Breast epithelium (tissue), 3 donors: ENCODE measurements around the gene KIF26B.

ENCODE experiments used
- POLR2A ChIP-seq: fragments of 450-650 bp; IDR thresholded peaks from one replicate; pipeline ENCODE4 v1.6.1; 2016; ENCODE audit warnings: antibody characterized with exemption, mild to moderate bottlenecking, moderate library complexity
- POLR2AphosphoS5 ChIP-seq, 3 donors: sonication (generic); formaldehyde crosslinking; IDR thresholded peaks; one replicate each; pipeline ENCODE4 v1.6.1; 2017; ENCODE audit warnings: antibody characterized with exemption in 3 of 3
- TF ChIP-seq, protein P1 (sequence below), 3 donors: fragments of 450-650 bp; IDR thresholded peaks; one replicate each; pipeline ENCODE4 v1.5.1; 2016 to 2017; ENCODE audit warnings: antibody characterized with exemption in 3 of 3, mild to moderate bottlenecking in 3 of 3, moderate library complexity in 3 of 3

DNA sequence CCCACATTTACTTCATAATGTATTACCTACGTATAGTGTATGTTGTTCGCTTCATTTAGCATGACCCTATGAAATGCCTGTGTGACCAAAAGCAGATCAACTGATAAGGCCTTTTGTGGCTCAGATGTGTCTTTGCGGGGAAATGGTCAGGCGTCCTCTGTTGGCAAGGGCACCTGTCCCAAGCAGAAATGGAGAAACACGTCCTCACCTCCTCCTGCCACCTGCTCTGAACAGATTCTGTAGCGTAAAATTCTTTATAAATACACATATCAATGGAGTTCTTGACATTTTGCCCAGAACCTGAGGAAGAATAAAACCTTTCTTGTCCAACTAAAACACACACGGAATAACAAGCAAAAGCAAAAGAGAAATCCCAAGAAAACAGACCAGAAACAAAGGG lies 417.9 kb downstream of the KIF26B start:
- TF ChIP-seq, protein P1, sequence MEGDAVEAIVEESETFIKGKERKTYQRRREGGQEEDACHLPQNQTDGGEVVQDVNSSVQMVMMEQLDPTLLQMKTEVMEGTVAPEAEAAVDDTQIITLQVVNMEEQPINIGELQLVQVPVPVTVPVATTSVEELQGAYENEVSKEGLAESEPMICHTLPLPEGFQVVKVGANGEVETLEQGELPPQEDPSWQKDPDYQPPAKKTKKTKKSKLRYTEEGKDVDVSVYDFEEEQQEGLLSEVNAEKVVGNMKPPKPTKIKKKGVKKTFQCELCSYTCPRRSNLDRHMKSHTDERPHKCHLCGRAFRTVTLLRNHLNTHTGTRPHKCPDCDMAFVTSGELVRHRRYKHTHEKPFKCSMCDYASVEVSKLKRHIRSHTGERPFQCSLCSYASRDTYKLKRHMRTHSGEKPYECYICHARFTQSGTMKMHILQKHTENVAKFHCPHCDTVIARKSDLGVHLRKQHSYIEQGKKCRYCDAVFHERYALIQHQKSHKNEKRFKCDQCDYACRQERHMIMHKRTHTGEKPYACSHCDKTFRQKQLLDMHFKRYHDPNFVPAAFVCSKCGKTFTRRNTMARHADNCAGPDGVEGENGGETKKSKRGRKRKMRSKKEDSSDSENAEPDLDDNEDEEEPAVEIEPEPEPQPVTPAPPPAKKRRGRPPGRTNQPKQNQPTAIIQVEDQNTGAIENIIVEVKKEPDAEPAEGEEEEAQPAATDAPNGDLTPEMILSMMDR (IDR thresholded peaks at IDR 0.05) = no peak
- TF ChIP-seq POLR2A (no peak), POLR2AphosphoS5 (IDR thresholded peaks at IDR 0.05) (no peak)
